Measurements from ENCODE around the gene ATF6.
"Not testable (repeated sequence)": the region's sequence is repeated elsewhere in the genome, so short reads cannot be mapped to it uniquely, and the experiment has no call there.

The ATF6 gene

GRCh38 chr1:161805399-161806197 lies 39.5 kb downstream of the ATF6 start:
- no peak overlapping the region for H3K4me3 Mint-ChIP-seq
- H3K36me3 Mint-ChIP-seq (ENCODE audit: low read depth) = peaks cover 56% of the 10 kb centered on the region
- TF ChIP-seq CTCF (IDR thresholded peaks at IDR 0.05) = no peak
- no peak for DNase-seq
- H3K27me3 Mint-ChIP-seq (ENCODE audit: low read depth, poor library complexity) = no peaks in the 10 kb centered on the region
- no peak overlapping the region for H3K27ac Mint-ChIP-seq
- peaks cover 17% of the 10 kb centered on the region for H3K9me3 Mint-ChIP-seq
- peaks cover 4% of the 10 kb centered on the region for H3K4me1 Mint-ChIP-seq

- peaks cover 66% of the 10 kb centered on the region for H3K36me3 Mint-ChIP-seq (ENCODE audit: low read depth)
- DNase-seq; H3K4me1 Mint-ChIP-seq; H3K27me3 Mint-ChIP-seq (ENCODE audit: low read depth, poor library complexity); H3K4me3 Mint-ChIP-seq; H3K27ac Mint-ChIP-seq: not testable (repeated sequence)
- peaks cover 29% of the 10 kb centered on the region for H3K9me3 Mint-ChIP-seq
Measured at GRCh38 chr1:161809202-161809601, 43.1 kb downstream of the ATF6 start.

- not testable (repeated sequence) for H3K27me3 Mint-ChIP-seq (ENCODE audit: low read depth, poor library complexity); H3K4me1 Mint-ChIP-seq; H3K4me3 Mint-ChIP-seq; DNase-seq; H3K27ac Mint-ChIP-seq
- peaks cover 29% of the 10 kb centered on the region for H3K9me3 Mint-ChIP-seq
- H3K36me3 Mint-ChIP-seq (ENCODE audit: low read depth) = peaks cover 69% of the 10 kb centered on the region
Measured at GRCh38 chr1:161809656-161810055, 43.5 kb downstream of the ATF6 start.

- Mint-ChIP-seq H3K4me3 (no peak overlapping the region), H3K9me3 (peaks cover 29% of the 10 kb centered on the region), H3K27me3 (ENCODE audit: low read depth, poor library complexity) (no peaks in the 10 kb centered on the region), H3K27ac (no peak overlapping the region), H3K4me1 (no peaks in the 10 kb centered on the region), H3K36me3 (ENCODE audit: low read depth) (peaks cover 69% of the 10 kb centered on the region)
- DNase-seq = no peak
- no peak for TF ChIP-seq CTCF (IDR thresholded peaks at IDR 0.05)
Measured at GRCh38 chr1:161810780-161811179, 44.7 kb downstream of the ATF6 start.

- no peak for DNase-seq
- Mint-ChIP-seq H3K27me3 (ENCODE audit: low read depth, poor library complexity) (no peaks in the 10 kb centered on the region), H3K27ac (no peak overlapping the region), H3K4me3 (no peak overlapping the region), H3K4me1 (no peaks in the 10 kb centered on the region), H3K36me3 (ENCODE audit: low read depth) (peaks cover 37% of the 10 kb centered on the region), H3K9me3 (peaks cover 6% of the 10 kb centered on the region)
- TF ChIP-seq CTCF (IDR thresholded peaks at IDR 0.05) = no peak
Measured at GRCh38 chr1:161816201-161816600, 50.1 kb downstream of the ATF6 start.

- TF ChIP-seq CTCF (IDR thresholded peaks at IDR 0.05) = no peak
- no peaks in the 10 kb centered on the region for H3K4me1 Mint-ChIP-seq
- H3K27ac Mint-ChIP-seq = no peak overlapping the region
- peaks cover 33% of the 10 kb centered on the region for H3K36me3 Mint-ChIP-seq (ENCODE audit: low read depth)
- H3K9me3 Mint-ChIP-seq = no peaks in the 10 kb centered on the region
- DNase-seq = no peak
- H3K4me3 Mint-ChIP-seq = no peak overlapping the region
- no peaks in the 10 kb centered on the region for H3K27me3 Mint-ChIP-seq (ENCODE audit: low read depth, poor library complexity)
Measured at GRCh38 chr1:161817176-161817730, 51.1 kb downstream of the ATF6 start.

GRCh38 chr1:161820914-161821313 lies 54.8 kb downstream of the ATF6 start:
- no peak for DNase-seq
- Mint-ChIP-seq H3K4me3 (no peak overlapping the region), H3K4me1 (no peaks in the 10 kb centered on the region), H3K27ac (no peak overlapping the region), H3K36me3 (ENCODE audit: low read depth) (peaks cover 35% of the 10 kb centered on the region), H3K27me3 (ENCODE audit: low read depth, poor library complexity) (no peaks in the 10 kb centered on the region), H3K9me3 (no peaks in the 10 kb centered on the region)
- no peak for TF ChIP-seq CTCF (IDR thresholded peaks at IDR 0.05)

All from nephron progenitor cell (in vitro differentiated cells).